ENCODE measurements around the gene MGAT3.

Gene MGAT3

DNA sequence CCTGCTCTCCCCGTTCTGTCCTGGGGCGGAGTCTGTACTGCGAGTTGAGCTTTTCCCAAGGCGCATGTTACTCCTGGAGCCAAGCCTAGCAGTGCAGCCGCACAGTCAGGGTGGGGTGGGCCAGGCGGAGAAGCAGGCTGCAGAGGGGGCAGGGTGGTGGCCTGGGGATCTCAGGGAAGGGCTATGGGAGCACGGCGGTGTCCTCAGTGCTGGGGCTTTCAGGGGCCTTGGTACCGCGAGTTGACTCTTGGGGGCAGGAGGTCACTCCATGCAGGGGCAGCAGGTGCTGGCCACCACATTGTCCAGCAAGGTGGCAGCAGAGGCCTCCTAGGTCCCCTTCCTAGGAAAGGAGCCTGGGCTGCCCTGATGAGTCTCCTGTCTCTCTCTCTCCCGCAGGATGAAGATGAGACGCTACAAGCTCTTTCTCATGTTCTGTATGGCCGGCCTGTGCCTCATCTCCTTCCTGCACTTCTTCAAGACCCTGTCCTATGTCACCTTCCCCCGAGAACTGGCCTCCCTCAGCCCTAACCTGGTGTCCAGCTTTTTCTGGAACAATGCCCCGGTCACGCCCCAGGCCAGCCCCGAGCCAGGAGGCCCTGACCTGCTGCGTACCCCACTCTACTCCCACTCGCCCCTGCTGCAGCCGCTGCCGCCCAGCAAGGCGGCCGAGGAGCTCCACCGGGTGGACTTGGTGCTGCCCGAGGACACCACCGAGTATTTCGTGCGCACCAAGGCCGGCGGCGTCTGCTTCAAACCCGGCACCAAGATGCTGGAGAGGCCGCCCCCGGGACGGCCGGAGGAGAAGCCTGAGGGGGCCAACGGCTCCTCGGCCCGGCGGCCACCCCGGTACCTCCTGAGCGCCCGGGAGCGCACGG is 30.4 kb downstream of the MGAT3 start:
- no peak overlapping the region for H3K4me3 ChIP-seq (ENCODE audit: insufficient read depth, low read depth, low read length, poor library complexity, severe bottlenecking)
- H3K4me1 ChIP-seq (ENCODE audit: control insufficient read depth, insufficient read depth, low read length, poor library complexity, severe bottlenecking) = no peaks in the 10 kb centered on the region
- H3K36me3 ChIP-seq (ENCODE audit: control insufficient read depth, insufficient read depth, low read length) = no peaks in the 10 kb centered on the region
- DNase-seq = no peak
- H3K27me3 ChIP-seq (replicated peaks; ENCODE audit: control insufficient read depth, insufficient read depth, low read length, poor library complexity, severe bottlenecking) = no peaks in the 10 kb centered on the region
- no peak overlapping the region for H3K27ac ChIP-seq (ENCODE audit: insufficient read depth, low read length, poor library complexity, severe bottlenecking)
- no peaks in the 10 kb centered on the region for H3K9me3 ChIP-seq (ENCODE audit: control insufficient read depth, low read length)

DNA sequence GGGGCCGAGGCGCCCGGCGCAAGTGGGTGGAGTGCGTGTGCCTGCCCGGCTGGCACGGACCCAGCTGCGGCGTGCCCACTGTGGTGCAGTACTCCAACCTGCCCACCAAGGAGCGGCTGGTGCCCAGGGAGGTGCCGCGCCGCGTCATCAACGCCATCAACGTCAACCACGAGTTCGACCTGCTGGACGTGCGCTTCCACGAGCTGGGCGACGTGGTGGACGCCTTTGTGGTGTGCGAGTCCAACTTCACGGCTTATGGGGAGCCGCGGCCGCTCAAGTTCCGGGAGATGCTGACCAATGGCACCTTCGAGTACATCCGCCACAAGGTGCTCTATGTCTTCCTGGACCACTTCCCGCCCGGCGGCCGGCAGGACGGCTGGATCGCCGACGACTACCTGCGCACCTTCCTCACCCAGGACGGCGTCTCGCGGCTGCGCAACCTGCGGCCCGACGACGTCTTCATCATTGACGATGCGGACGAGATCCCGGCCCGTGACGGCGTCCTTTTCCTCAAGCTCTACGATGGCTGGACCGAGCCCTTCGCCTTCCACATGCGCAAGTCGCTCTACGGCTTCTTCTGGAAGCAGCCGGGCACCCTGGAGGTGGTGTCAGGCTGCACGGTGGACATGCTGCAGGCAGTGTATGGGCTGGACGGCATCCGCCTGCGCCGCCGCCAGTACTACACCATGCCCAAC is 31.2 kb downstream of the MGAT3 start:
- H3K27me3 ChIP-seq (replicated peaks; ENCODE audit: control insufficient read depth, insufficient read depth, low read length, poor library complexity, severe bottlenecking) = no peaks in the 10 kb centered on the region
- no peaks in the 10 kb centered on the region for H3K4me1 ChIP-seq (ENCODE audit: control insufficient read depth, insufficient read depth, low read length, poor library complexity, severe bottlenecking)
- H3K9me3 ChIP-seq (ENCODE audit: control insufficient read depth, low read length) = no peaks in the 10 kb centered on the region
- no peak overlapping the region for H3K27ac ChIP-seq (ENCODE audit: insufficient read depth, low read length, poor library complexity, severe bottlenecking)
- no peaks in the 10 kb centered on the region for H3K36me3 ChIP-seq (ENCODE audit: control insufficient read depth, insufficient read depth, low read length)
- no peak overlapping the region for H3K4me3 ChIP-seq (ENCODE audit: insufficient read depth, low read depth, low read length, poor library complexity, severe bottlenecking)
- no peak for DNase-seq

DNA sequence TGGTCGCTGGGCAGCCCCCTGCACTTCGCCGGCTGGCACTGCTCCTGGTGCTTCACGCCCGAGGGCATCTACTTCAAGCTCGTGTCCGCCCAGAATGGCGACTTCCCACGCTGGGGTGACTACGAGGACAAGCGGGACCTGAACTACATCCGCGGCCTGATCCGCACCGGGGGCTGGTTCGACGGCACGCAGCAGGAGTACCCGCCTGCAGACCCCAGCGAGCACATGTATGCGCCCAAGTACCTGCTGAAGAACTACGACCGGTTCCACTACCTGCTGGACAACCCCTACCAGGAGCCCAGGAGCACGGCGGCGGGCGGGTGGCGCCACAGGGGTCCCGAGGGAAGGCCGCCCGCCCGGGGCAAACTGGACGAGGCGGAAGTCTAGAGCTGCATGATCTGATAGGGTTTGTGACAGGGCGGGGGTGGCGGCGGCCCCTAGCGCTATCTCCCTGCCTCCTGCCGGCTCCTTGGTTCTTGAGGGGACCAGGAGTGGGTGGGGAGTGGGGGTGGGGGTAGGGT is 31.8 kb downstream of the MGAT3 start:
- Histone ChIP-seq H3K36me3 (ENCODE audit: control insufficient read depth, insufficient read depth, low read length) (no peaks in the 10 kb centered on the region), H3K4me3 (ENCODE audit: insufficient read depth, low read depth, low read length, poor library complexity, severe bottlenecking) (no peak overlapping the region), H3K27ac (ENCODE audit: insufficient read depth, low read length, poor library complexity, severe bottlenecking) (no peak overlapping the region), H3K27me3 (replicated peaks; ENCODE audit: control insufficient read depth, insufficient read depth, low read length, poor library complexity, severe bottlenecking) (no peaks in the 10 kb centered on the region), H3K4me1 (ENCODE audit: control insufficient read depth, insufficient read depth, low read length, poor library complexity, severe bottlenecking) (no peaks in the 10 kb centered on the region), H3K9me3 (ENCODE audit: control insufficient read depth, low read length) (no peaks in the 10 kb centered on the region)
- DNase-seq = no peak

DNA sequence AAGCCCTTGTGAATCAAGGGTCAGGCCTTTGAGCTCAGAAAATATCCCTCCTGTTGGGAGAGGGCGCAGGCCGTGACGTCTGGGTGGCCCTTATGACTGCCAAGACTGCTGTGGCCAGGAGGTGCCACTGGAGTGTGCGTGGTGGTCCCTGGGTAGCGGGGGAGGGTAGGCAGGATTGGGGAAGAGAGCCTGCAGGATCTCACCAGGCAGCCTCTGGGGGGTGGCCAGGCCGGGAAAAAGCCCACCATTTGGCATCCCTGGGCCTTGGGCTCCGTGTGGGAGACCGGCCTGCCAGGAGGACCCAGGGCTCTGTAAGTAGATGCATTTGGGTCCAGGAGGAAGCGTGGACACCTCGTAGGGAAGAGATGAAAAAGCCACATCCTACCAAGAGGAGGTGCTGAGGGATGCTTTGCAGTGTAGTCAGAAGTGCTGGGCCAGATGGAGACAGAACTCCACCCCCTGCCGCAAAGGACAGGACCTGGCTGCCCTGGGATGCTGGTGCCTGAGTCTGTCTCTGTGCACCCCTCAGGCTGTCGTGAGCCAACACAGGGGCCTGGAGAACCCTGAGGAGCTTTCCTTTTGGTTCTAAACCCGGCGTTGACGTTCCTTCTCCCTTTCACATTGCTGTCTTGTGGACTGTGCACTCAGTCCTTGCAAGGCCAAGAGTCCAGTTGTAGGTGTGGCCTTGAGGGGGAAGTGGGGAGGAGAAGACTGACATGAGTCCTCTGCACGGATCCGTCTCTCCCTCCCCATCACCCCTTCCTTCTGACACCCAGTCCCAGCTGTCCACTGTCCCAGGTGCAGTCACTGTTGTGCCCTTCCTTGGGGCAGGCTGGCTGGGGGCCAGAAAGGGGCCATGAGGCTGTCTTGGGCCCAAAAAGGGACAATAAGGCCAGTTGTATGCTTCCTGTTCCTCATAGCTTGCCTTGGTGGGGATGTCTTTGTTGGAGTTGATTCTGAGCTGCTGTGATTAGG is 32.6 kb downstream of the MGAT3 start:
- Histone ChIP-seq H3K27me3 (replicated peaks; ENCODE audit: control insufficient read depth, insufficient read depth, low read length, poor library complexity, severe bottlenecking) (no peaks in the 10 kb centered on the region), H3K9me3 (ENCODE audit: control insufficient read depth, low read length) (no peaks in the 10 kb centered on the region), H3K4me1 (ENCODE audit: control insufficient read depth, insufficient read depth, low read length, poor library complexity, severe bottlenecking) (no peaks in the 10 kb centered on the region), H3K4me3 (ENCODE audit: insufficient read depth, low read depth, low read length, poor library complexity, severe bottlenecking) (no peak overlapping the region), H3K27ac (ENCODE audit: insufficient read depth, low read length, poor library complexity, severe bottlenecking) (no peak overlapping the region), H3K36me3 (ENCODE audit: control insufficient read depth, insufficient read depth, low read length) (no peaks in the 10 kb centered on the region)
- DNase-seq = no peak

DNA sequence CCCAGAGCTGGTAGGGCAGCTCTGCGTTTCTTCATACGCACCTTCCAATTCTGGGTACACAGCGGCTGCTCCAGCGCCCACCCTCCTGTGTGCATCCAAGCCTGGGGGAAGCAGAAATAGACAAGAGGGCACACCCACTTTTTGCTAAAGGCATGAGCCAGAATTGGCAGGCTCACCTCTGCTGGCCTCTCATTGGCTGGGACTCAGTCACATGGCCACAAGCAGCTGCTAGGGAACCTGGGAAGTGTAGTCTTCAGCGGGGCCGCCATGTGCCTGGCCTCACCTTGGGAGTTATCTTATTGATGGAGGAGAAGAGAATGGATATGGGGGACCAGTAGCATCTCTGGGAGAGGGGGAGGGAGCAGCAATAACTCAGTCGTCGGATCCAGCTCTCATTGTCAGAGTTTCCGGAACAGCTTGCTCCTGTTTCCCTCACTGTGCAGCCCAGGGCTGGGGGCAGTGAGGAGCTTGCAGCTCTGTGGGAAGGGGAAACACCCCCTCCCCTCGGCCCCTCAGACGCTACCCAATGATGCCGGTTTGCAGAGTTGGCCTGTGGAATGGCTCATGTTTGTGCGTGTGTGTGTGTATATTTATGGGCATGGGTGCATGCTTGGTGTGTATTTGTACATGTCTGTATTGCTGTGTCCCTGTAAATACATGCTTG is 33.5 kb downstream of the MGAT3 start:
- no peak overlapping the region for H3K27ac ChIP-seq (ENCODE audit: insufficient read depth, low read length, poor library complexity, severe bottlenecking)
- H3K9me3 ChIP-seq (ENCODE audit: control insufficient read depth, low read length) = no peaks in the 10 kb centered on the region
- no peaks in the 10 kb centered on the region for H3K27me3 ChIP-seq (replicated peaks; ENCODE audit: control insufficient read depth, insufficient read depth, low read length, poor library complexity, severe bottlenecking)
- no peaks in the 10 kb centered on the region for H3K4me1 ChIP-seq (ENCODE audit: control insufficient read depth, insufficient read depth, low read length, poor library complexity, severe bottlenecking)
- H3K36me3 ChIP-seq (ENCODE audit: control insufficient read depth, insufficient read depth, low read length) = no peaks in the 10 kb centered on the region
- DNase-seq = peak; percentile 41 to 69 (median 66)
- H3K4me3 ChIP-seq (ENCODE audit: insufficient read depth, low read depth, low read length, poor library complexity, severe bottlenecking) = no peak overlapping the region

DNA sequence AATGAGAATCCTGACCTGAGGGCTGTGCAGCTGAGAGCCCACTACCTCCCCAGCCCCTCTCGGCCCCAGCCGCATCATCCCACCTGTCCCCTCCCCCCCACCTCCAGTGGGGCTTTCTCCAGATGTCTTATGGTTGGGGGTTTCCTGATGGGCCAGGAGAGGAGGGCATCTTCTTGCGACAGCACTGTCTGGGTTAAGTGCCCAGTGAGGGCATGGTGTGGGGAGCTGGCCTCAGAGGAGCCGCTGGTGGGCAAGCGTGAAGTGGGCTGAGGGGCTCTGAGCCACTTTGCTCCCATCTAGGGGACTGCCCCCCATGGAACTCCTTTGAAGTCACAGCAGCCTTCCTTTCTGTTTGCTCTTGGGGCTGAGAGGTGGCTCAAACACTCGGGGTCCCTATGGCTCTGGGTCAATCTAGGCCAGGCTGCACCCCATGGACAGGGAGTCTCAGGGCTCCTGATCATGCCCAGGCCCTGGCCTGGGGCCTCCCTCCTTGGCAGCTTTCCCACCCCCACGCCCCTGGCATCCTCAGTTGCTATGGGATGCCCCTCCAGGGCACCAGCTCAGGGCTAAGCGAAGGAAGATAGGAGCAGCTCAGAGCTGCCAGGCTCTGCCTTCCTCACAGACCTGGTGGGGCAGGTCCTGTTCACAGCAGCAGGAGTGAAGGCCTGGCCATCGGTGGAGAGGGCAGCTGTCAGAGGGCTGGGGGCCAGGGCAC is 34.3 kb downstream of the MGAT3 start:
- Histone ChIP-seq H3K4me3 (ENCODE audit: insufficient read depth, low read depth, low read length, poor library complexity, severe bottlenecking) (no peak overlapping the region), H3K27me3 (replicated peaks; ENCODE audit: control insufficient read depth, insufficient read depth, low read length, poor library complexity, severe bottlenecking) (no peaks in the 10 kb centered on the region), H3K27ac (ENCODE audit: insufficient read depth, low read length, poor library complexity, severe bottlenecking) (no peak overlapping the region), H3K9me3 (ENCODE audit: control insufficient read depth, low read length) (no peaks in the 10 kb centered on the region), H3K36me3 (ENCODE audit: control insufficient read depth, insufficient read depth, low read length) (no peaks in the 10 kb centered on the region), H3K4me1 (ENCODE audit: control insufficient read depth, insufficient read depth, low read length, poor library complexity, severe bottlenecking) (no peaks in the 10 kb centered on the region)
- no peak for DNase-seq

DNA sequence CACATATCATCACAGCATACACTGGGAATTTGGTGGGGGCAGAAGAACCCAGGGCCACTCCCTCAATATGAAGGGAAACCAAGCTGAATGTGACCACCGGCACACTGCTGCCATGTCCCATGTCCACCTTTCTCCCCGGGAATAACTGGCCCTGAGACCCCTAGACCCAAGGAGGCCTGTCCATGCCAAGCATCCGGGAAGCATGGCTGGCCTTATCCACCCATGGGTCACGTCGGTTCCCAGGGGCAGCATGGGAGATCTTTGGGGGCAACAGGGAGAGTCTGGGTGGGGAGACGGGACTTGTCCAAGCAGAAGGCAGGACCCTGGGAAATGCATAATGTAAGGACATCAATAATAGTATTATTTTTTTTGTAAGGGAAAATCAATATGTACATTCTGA is 34.9 kb downstream of the MGAT3 start:
- Histone ChIP-seq H3K27ac (ENCODE audit: insufficient read depth, low read length, poor library complexity, severe bottlenecking) (no peak overlapping the region), H3K27me3 (replicated peaks; ENCODE audit: control insufficient read depth, insufficient read depth, low read length, poor library complexity, severe bottlenecking) (no peaks in the 10 kb centered on the region), H3K36me3 (ENCODE audit: control insufficient read depth, insufficient read depth, low read length) (no peaks in the 10 kb centered on the region), H3K9me3 (ENCODE audit: control insufficient read depth, low read length) (no peaks in the 10 kb centered on the region), H3K4me3 (ENCODE audit: insufficient read depth, low read depth, low read length, poor library complexity, severe bottlenecking) (no peak overlapping the region), H3K4me1 (ENCODE audit: control insufficient read depth, insufficient read depth, low read length, poor library complexity, severe bottlenecking) (no peaks in the 10 kb centered on the region)
- no peak for DNase-seq

DNA sequence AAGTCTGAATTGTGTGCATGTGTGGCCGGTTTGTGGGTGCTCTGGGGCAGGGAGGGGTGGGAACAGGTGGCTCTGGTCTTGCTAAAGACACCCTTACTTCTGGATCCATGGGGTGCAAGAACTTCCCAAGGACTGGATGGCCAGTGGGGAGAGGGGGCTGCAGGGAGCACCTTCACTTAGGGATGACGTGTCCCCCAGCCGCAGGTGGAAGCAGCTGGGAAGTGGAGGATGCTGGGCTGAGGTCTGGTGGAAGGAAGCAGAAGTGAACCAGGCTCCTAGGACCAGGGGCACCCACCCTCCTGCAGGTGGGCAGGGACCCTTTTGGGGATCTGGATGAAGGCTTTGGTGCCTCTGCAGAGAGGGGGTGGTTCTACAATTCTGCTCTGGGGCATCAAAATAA is 35.4 kb downstream of the MGAT3 start:
- DNase-seq = no peak
- Histone ChIP-seq H3K4me3 (ENCODE audit: insufficient read depth, low read depth, low read length, poor library complexity, severe bottlenecking) (no peak overlapping the region), H3K27me3 (replicated peaks; ENCODE audit: control insufficient read depth, insufficient read depth, low read length, poor library complexity, severe bottlenecking) (no peaks in the 10 kb centered on the region), H3K4me1 (ENCODE audit: control insufficient read depth, insufficient read depth, low read length, poor library complexity, severe bottlenecking) (no peaks in the 10 kb centered on the region), H3K27ac (ENCODE audit: insufficient read depth, low read length, poor library complexity, severe bottlenecking) (no peak overlapping the region), H3K36me3 (ENCODE audit: control insufficient read depth, insufficient read depth, low read length) (no peaks in the 10 kb centered on the region), H3K9me3 (ENCODE audit: control insufficient read depth, low read length) (no peaks in the 10 kb centered on the region)

DNA sequence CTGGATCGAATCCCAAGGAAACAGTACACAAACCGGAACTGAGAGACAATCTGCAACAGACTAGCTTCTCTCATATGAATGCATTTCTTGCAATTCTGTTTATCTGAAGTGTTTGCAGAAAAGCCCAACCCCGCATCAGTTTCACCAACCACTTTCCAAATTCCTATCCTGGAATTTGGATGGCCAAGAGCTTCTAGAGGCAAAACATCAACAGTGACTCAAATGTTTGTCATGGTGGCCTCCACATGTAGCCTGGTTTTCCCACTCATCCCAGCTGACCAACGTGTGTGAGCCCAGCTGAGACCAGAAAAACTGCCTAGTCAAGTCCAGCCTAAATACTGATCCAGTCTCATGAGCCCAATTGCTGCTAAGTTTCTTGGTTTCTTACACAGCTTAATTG is 36.9 kb downstream of the MGAT3 start:
- Histone ChIP-seq H3K27me3 (replicated peaks; ENCODE audit: control insufficient read depth, insufficient read depth, low read length, poor library complexity, severe bottlenecking) (no peaks in the 10 kb centered on the region), H3K4me1 (ENCODE audit: control insufficient read depth, insufficient read depth, low read length, poor library complexity, severe bottlenecking) (no peaks in the 10 kb centered on the region), H3K4me3 (ENCODE audit: insufficient read depth, low read depth, low read length, poor library complexity, severe bottlenecking) (no peak overlapping the region), H3K27ac (ENCODE audit: insufficient read depth, low read length, poor library complexity, severe bottlenecking) (no peak overlapping the region), H3K36me3 (ENCODE audit: control insufficient read depth, insufficient read depth, low read length) (no peaks in the 10 kb centered on the region), H3K9me3 (ENCODE audit: control insufficient read depth, low read length) (no peaks in the 10 kb centered on the region)
- DNase-seq = no peak
